Kidney (tissue), 14 donors: ENCODE data around the gene MTRR. TPM values are rescaled to one million over a fixed set of nuclear protein-coding genes. Genes with fewer than 3 reads are reported as not detected.

Source experiments
- DNase-seq, 5 donors: peaks; one replicate each; pipeline ENCODE4 v3.0.0-alpha.2; 2013 to 2020
- FAIRE-seq: peaks from 2 replicates; lab custom pipeline; 2012; peaks lifted over from hg19 to GRCh38; lab: Jason Lieb, UNC
- H3K27ac ChIP-seq, 2 donors: one replicate each; pipeline ENCODE4 v1.7.0; 2013; ENCODE audit warnings: low read depth in 2 of 2, low read length in 2 of 2, inconsistent platforms in 1 of 2
- H3K27me3 ChIP-seq: one replicate; pipeline ENCODE4 v1.7.1; 2013; ENCODE audit warnings: low read length, inconsistent platforms; ENCODE audit not compliant: control insufficient read depth, insufficient read depth
- H3K36me3 ChIP-seq, 3 donors: one replicate each; pipeline versions ENCODE4 v1.7.0 to v1.7.1; 2013; ENCODE audit warnings: low read length in 3 of 3, control low read depth in 1 of 3, inconsistent platforms in 1 of 3; ENCODE audit not compliant: insufficient read depth in 3 of 3, control insufficient read depth in 2 of 3
- H3K4me1 ChIP-seq, 3 donors: one replicate each; pipeline versions ENCODE4 v1.7.0 to v1.7.1; 2013; ENCODE audit warnings: low read length in 3 of 3, inconsistent platforms in 1 of 3, low read depth in 1 of 3; ENCODE audit not compliant: control insufficient read depth in 2 of 3, insufficient read depth in 2 of 3
- H3K4me3 ChIP-seq, 3 donors: one replicate each; pipeline versions ENCODE4 v1.7.0 to v1.8.1; 2013; ENCODE audit warnings: low read length in 3 of 3, control low read depth in 1 of 3, inconsistent platforms in 1 of 3
- H3K9ac ChIP-seq, 3 donors: one replicate each; pipeline versions ENCODE4 v1.7.0 to v1.7.1; 2013; ENCODE audit warnings: low read length in 3 of 3, control low read depth in 1 of 3, inconsistent platforms in 1 of 3
- H3K9me3 ChIP-seq, 3 donors: one replicate each; pipeline versions ENCODE4 v1.7.0 to v1.7.1; 2013; ENCODE audit warnings: low read length in 3 of 3, control low read depth in 1 of 3, inconsistent platforms in 1 of 3; ENCODE audit not compliant: control insufficient read depth in 2 of 3, insufficient read depth in 1 of 3
- CTCF ChIP-seq: IDR thresholded peaks from 3 replicates; pipeline ENCODE4 v1.5.1; 2012; ENCODE audit warnings: mild to moderate bottlenecking, moderate library complexity, borderline replicate concordance; ENCODE audit not compliant: insufficient read depth; ENCODE audit errors: extremely low read depth
- intact Hi-C: fragments of 100-400 bp; cut with DNase I; formaldehyde crosslinking; loops from one replicate; pipeline ENCODE4 v1.11.1; 2022
- polyA plus RNA-seq: library from polyadenylated mRNA; stranded (reverse); fragments of 350-450 nt; fragmentation: Illumina TruSeq; extraction: RNeasy Lipid Tissue Mini Kit (QIAGEN cat#74804); gene quantifications from one replicate; pipeline ENCODE4 v1.2.3, GENCODE V29; 2014; ENCODE audit warnings: low read depth, low replicate concordance; ENCODE audit not compliant: insufficient read depth
- total RNA-seq: library from RNA; stranded (reverse); fragmentation: NEBNext Ultra II Directional; extraction: Animal tissue kit (Norgen Biotek cat#: 25700); gene quantifications from one replicate; pipeline ENCODE4 v1.2.1, GENCODE V29; 2021
- donor health status: control.
- donor health status: control.
- donor health status: control.
- donor health status: control.
- donor health status: control.
- donor health status: DM: yes; HTN: yes; CAD: no.
- donor health status: Normal renal cell carcinoma (clear cell type).

The MTRR gene
- total and polyA plus RNA-seq, 2 donors from 2014 or later = 19.6 to 75.8 TPM

GRCh38 chr5:7902666-7903625 lies 34.0 kb downstream of the MTRR start:
- Histone ChIP-seq H3K4me1 (no peaks in the 10 kb centered on the region), H3K9me3 (peaks cover 0 to 5% (median 0%) of the 10 kb centered on the region in 3 donors), H3K36me3 (peaks cover 8 to 36% (median 25%) of the 10 kb centered on the region in 3 donors), H3K27me3 (no peaks in the 10 kb centered on the region), H3K4me3 (no peak overlapping the region), H3K9ac (no peak overlapping the region), H3K27ac (no peak overlapping the region)
- FAIRE-seq = no peak
- intact Hi-C loops = no loop called here
- DNase-seq = no peak
- no peak for TF ChIP-seq CTCF

GRCh38 chr5:7904170-7904569 lies 35.2 kb downstream of the MTRR start:
- no peak for DNase-seq
- no peak for TF ChIP-seq CTCF
- intact Hi-C loops = no loop called here
- FAIRE-seq = no peak
- no peak overlapping the region for H3K4me3 ChIP-seq
- peaks cover 7 to 24% (median 15%) of the 10 kb centered on the region in 3 donors for H3K36me3 ChIP-seq
- no peaks in the 10 kb centered on the region for H3K27me3 ChIP-seq
- H3K27ac ChIP-seq = no peak overlapping the region
- peaks cover 0 to 11% (median 0%) of the 10 kb centered on the region in 3 donors for H3K9me3 ChIP-seq
- no peaks in the 10 kb centered on the region for H3K4me1 ChIP-seq
- H3K9ac ChIP-seq = no peak overlapping the region

- FAIRE-seq = no peak
- Histone ChIP-seq H3K4me3 (no peak overlapping the region), H3K9ac (no peak overlapping the region), H3K27me3 (no peaks in the 10 kb centered on the region), H3K4me1 (no peaks in the 10 kb centered on the region), H3K36me3 (peaks cover 0 to under 1% (median 0%) of the 10 kb centered on the region in 3 donors), H3K9me3 (peaks cover 0 to 18% (median 0%) of the 10 kb centered on the region in 3 donors), H3K27ac (no peak overlapping the region)
- no peak for TF ChIP-seq CTCF
- intact Hi-C loops = no loop called here
- DNase-seq = no peak
Measured at GRCh38 chr5:7907612-7908011, 38.7 kb downstream of the MTRR start.
